Skin of body (tissue), 2 donors: ENCODE measurements around the gene HM13. TPM values are rescaled to one million over a fixed set of nuclear protein-coding genes. Genes with fewer than 3 reads are reported as not detected.
"Not testable (repeated sequence)": the region's sequence is repeated elsewhere in the genome, so short reads cannot be mapped to it uniquely, and the experiment has no call there.

Source experiments
- DNase-seq: peaks from one replicate; lab custom pipeline; 2025; lab: John Stamatoyannopoulos, UW
- total RNA-seq: library from RNA; depleted of rRNA; stranded (reverse); fragments of >200 nt; gene quantifications from one replicate; pipeline ENCODE4 v1.2.3, GENCODE V29; 2014

HM13 gene
- total RNA-seq, 1 donor from 2014 or later: 41.1 TPM

DNA sequence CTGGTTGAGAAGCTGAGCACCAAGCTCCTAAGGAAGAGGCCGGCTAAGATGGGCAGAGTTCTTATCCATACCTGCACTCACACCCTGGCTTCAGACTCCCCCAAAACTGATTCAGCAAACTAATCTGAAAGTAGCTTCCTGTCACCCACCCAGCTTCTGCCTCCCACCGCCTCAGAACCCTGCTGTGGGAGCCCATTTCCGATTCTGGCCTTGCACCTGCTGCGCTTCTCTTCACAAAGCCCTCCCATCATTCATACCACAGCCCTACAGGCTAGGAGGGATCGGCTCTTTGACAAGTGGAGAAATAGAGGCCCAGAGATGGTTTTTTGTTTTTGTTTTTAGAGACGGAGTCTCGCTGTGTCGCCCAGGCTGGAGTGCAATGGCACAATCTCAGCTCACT, 28.7 kb downstream of the HM13 start:
- DNase-seq: no peak

DNA sequence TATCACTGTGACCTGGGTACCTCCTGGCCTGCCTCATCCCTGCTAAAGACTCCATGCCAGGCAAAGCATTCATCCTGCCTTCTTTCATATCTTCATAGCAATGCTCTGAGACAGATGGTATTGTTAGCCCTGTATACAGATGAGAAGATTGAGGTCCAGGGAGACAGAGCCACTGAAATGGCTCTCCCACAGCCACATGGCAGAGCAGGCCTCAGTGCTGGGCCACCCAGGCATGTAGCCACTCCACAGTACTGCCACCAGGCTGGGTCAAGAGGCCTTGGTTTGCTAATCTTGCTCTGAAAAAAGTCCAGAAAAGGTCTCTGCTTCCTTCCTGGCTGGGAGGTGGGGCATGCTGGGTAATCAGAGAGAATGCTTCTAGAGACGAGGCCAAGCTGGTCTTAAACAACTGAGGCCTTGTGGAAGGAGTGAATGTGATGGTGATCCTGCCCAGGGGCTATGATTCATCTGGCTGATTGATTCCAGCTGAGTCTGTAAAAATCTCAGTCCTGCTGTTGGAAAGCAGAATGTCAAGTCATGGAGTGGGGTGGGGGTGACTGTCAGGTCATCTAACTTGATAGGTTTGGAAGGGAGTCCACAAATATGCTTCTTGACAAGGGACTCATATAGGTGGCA, 29.8 kb downstream of the HM13 start:
- DNase-seq: peak; percentile 66

DNA sequence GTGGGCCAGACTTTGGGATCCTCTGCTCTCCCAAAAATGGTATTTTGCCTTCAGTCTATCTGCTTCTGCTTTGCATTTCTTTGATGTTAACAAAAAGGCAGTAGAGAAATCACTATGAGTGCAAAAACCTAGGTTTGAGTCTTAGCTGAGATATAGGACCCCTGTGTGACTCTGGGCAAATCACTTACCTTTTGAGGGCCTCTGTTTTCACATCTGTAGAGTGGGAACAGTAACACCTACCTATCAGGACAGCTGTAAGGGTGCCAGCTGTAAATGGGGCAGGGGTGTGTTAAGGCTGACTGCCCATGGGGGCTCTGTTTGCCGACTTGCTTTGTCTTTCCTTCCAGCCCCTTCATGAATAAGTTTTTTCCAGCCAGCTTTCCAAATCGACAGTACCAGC, 30.4 kb downstream of the HM13 start:
- no peak for DNase-seq

DNA sequence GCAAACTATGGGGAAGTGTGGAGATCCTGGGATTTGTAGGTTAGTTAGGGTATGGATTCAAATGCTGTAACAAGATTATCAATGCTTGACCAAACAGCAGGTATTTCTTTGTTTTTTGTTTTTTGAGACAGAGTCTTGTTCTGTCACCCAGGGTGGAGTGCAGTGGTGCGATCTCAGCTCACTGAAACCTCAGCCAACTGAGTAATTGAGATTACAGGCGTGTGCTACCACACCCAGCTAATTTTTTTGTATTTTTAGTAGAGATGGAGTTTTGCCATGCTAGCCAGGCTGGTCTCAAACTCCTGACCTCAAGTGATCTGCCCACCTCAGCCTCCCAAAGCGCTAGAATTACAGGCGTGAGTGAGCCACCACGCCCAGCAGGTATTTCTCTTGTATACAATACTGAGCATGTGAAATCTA, 31.4 kb downstream of the HM13 start:
- DNase-seq: not testable (repeated sequence)

DNA sequence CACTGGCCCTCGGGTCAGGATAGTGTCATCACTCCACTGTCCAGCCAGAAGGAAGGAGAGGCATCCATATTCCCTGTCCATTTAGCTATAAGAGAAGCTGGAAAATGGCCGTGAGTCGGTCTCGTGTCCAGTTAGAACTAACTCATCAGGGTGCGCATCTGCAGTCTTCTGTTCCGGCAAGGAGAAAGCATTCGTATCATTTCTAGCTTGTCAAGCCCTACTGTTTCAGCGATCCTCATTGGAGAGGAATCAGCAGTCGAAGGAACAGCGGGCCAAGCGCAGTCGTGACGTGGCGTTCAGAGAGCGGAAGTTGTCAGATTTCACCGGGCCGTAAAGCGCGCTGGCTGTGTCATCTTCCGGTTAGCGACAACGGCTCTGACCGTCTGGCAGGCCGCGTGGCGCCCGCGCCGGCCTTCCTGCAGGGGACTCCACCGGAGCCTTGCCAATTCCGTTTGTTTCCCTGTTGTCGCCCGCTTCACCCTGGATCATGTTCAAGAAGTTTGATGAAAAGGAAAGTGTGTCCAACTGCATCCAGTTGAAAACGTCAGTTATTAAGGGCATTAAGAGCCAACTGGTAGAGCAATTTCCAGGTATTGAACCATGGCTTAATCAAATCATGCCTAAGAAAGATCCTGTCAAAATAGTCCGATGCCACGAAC, 32.9 kb downstream of the HM13 start:
- peak; percentile 88 for DNase-seq

DNA sequence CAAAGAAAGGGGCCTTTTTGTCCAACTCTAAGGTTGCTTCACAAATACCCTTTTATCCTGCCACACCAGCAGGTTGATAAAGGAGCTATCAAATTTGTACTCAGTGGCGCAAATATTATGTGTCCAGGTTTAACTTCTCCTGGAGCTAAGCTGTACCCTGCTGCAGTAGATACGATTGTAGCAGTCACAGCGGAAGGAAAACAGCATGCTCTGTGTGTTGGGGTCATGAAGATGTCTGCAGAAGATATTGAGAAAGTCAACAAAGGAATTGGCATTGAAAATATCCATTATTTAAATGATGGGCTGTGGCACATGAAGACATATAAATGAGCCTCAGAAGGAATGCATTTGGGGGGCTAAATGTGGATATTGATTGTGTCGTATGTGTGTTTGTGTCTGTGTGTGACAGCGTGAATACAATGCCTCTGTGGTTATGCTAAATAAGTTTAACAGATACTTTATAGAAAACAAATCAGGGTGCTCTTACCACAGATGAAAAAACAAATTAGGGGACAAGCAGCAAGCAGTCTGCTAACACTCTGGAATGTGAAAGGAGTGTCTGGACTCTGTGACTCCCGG, 33.6 kb downstream of the HM13 start:
- DNase-seq: no peak

DNA sequence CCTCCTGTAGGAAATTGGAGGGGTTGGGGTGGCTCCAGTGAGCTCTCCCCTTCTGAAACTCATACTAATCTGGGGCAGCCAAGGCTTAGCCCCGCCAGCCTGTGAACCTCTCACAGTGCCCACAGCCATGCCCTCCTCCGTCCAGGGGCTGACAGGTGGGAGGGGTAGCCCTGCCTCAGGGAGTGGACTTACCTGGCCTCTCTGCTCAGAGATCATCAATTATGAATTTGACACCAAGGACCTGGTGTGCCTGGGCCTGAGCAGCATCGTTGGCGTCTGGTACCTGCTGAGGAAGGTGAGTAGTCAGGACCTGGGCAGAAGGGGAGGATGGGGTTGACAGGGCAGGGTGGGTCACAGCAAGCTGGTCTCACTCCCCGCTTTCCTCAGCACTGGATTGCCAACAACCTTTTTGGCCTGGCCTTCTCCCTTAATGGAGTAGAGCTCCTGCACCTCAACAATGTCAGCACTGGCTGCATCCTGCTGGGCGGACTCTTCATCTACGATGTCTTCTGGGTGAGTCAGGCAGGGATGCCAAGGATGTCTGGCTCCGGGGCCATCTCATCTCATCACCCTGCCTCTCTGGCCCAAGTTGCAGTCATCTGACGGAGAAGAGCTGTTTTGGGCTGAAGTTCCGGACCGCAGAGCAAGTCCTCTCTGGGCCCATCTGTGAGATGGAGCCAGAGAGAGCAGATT, 34.7 kb downstream of the HM13 start:
- no peak for DNase-seq

DNA sequence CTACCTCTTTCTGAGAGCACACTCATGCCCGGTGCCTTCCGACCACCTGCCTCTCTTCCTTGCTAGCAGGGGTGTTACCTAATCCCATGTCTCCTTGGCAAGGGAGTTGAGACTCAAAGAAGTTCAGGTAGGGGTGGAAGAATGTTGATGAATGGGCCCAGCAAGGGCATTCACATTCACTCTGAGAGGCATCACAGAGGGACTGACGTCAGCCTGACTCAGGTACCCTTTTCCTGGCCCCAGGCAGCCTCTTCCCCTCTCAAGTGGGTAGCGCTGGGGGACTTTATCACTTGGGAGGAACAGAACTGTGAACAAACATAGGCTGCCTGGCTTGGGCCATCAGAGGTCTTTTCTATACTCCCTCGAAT, 35.3 kb downstream of the HM13 start:
- no peak for DNase-seq

DNA sequence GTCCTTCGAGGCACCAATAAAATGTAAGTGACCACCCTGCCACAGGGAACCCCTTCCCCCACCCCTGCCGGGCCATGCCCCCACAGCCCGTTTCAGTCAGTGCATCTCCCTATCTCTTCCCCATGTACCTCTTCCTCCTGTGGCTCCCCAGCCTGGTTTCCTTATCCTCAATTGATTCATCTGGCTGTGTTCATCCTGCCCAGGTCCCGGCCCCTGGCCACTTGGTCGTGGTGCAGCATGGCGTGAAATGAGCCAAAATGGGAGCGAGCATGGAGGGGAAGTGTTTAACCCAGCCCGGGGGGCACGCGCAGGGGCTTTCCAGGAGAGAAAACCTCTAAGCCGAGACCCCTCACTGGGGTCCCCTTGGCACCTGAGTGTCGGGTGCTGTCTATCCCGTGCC, 35.9 kb downstream of the HM13 start:
- DNase-seq: no peak

DNA sequence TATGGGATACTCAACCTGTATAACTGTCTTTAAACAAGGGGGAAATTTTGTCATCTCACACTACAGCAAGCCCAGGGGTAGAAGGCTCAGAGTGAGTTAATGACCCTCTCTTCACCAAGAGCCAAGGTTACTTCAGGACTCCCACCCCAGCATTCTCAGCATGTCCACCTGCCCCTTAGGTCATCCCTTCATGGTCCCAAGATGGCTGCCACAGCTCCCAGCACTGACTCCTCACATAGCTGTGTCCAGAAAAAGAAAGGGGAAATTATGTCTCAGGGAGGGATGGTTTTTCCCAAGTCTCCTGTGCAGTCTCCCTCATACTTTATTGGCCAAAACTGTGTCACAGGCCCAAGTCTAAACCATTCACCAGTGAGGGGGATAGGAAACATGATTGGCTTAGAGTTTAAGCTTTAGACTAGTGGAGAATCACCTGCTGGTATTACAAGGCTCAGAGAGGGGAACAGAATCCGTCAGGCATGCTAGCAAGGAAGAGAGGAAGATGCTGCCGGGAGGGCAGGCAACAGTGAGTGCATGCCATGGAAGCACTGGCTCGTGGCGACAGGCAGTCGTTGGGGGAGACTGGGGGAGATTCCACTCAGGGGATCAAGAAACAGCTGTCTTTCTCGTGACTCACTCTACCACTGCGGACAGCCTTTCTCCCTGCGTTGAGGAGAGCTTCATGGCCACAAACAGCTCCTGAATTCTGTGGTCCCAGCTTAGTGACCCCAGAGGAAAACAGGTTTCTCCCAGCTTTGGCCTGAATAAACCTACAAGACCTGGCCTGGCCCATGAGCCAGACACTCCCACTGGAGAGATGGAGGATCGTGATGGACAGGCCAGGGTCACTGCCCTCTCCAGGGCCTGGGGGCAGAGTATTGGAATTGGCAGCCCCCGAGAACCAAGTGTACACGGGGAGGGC, 37.2 kb downstream of the HM13 start:
- no peak for DNase-seq

DNA sequence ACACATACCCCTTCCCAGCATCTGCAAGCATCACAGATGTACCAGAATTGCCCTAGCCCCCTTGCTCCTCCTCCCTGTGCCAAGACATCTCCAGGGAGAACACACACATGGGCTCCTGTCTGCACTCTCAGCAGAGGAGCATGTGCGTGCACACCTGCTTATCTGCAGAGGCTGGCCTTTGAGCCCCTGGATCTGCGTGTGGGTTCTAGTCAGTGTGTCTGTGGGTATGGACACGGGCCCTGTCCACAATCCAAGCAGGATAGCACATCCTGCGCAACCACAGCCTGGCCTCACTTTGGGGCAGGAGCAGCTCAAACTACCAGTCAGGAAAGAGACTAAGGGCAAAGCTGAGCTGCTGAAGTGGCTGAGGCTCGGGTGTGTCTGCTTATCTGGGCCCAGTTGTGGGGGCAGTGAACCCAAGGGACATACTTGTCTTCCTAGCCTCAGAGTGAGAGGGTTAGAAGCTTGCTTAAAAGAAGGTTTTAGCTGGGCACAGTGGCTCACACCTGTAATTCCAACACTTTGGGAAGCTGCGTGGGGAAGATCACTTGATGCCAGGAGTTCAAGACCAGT, 41.0 kb downstream of the HM13 start:
- DNase-seq: no peak

DNA sequence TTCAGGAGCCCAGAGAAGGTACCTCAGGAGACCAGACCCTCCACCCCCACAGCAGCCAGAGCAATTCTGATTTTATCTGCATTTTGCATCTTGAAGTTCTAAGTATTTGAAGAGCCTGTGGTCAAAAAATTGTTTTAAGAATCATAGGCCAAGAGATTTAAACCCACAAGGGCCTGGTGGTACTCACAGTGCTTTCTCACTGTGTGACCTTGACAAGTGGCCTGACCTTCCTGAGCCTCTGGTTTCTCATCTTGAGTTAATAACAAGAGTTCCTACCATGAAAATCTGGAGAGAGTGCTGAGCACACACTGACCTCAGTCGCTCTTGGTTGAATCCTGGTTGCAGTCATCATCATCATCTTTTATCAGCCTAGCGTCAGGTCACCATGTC, 45.5 kb downstream of the HM13 start:
- DNase-seq: no peak

DNA sequence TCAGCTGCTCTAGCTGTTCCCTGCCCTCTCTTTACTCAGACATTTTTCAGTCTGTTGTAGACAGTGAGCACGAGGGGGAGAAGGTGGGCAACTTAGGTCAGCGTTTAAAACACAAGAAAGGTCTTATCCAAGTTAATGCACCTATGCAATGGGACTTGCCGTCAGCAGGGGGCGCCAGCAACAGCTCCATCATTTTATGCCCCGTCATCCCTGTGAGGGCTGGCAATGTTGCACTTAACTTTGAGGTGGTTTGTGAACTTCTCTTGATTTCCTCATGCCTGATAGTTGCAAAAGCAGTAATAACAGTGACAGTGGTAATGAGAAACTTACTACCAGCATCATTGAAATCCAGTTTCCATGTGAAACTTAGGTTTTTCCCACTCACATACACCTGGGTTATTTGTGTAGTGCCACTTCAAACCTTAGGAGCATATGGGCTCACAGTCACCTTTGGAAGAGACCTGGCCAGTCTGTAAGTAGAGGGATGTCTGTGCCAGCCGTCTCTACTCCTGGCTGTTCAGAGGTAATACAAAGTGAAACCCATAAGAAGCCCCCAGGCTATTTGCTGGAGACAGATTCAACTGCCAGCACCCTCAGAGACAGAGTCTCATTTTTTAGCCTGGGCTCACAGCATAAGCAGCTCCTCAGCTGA, 46.0 kb downstream of the HM13 start:
- peak; percentile 17 for DNase-seq

DNA sequence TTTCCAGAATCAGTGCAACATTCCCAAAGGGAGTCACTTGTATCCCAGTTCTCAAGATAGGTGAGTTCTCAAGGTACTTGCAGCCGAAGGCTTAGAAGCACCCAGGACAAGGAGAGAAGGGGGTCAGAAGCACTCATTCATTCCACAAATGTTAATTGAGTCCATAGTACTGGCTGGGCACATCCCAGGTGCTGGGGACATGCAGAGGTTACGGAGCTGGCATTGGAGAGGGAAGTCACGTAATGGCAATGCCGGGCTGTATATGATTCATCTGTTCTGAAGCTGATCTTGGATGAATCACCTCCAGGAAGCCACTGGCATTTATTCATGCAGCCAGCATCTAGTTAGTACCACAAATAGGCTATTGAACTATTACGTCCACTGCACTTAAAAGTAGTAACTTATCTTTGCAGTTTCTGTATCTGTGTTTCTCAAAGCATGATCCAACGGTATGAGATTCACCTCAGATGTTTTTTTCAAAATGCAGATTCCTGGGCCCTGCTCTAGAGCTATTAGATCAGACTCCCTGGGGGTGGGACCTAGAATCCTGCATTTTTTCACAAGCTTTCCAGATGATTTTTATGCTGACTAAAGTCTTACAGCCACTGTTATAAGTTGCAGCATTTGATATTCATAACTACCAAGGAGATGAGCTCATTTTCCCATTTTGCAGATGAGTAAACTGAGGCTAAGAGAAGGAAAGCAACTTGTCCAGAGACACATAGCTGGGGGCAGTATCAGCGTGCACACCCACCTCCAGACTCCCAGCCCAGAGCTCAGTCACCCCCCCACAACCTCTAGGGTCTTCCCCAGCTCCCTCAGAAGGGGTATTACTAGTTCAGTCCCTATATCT, 46.7 kb downstream of the HM13 start:
- no peak for DNase-seq

DNA sequence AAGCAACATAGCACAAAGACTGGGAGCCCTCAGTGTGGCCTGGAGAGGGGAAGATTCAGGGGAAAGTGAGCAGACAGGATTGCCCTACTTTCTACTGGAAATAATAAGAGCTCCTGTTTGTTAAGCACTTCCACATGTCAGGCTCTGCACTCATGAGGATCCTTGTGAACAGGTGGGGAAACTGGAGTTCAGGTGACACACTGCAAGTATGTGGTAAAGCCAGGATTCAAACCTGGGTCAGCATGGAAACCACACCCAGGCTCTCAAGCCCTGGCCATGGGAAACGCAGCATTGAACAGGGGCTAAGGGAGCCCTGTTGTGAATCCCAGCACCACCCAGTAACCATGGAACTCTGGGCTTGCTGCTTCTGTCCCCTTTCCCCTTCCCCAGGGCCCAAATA, 48.0 kb downstream of the HM13 start:
- no peak for DNase-seq

DNA sequence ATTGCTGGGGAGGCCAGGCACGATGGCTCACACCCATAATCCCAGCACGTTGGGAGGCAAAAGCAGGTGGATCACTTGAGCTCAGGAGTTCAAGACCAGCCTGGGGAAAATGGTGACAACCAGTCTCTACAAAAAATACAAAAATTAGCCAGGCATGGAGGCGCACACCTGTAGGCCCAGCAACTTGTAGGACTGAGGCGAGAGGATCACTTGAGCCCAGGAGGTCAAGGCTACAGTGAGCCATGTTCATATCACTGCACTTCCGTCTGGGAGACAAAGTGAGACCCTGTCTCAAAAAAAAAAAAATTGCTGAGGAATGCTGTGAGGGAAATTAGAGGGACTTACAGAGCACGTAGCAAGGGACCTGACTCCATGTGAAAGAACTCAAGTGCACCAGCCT, 50.0 kb downstream of the HM13 start:
- no peak for DNase-seq

DNA sequence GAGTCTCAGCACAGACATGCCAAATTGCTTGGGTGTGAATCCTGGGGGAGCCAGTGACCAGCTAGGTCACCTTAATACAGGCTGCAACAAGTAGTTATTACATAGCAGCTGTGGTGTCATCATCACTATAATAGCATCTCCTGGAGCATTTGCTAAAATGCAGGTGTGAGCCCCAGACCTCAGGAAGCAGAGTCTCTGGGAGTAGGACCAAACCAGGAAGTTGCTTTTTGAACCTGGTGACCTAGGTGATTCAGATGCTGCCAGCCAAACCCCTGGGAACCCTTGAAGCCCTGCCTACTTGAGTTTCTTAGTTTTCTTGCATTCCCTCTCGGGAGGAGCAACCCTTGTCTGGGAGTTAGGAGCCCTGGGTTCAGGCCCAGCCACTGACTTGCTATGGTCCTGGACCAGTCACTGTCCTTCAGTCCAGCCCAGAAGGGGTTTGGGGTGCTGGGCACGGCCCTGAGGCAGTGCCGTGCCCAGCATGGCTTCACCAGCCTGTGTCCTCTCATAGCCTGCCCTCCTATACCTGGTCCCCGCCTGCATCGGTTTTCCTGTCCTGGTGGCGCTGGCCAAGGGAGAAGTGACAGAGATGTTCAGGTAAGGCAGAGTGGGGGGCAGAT, 51.6 kb downstream of the HM13 start:
- no peak for DNase-seq

DNA sequence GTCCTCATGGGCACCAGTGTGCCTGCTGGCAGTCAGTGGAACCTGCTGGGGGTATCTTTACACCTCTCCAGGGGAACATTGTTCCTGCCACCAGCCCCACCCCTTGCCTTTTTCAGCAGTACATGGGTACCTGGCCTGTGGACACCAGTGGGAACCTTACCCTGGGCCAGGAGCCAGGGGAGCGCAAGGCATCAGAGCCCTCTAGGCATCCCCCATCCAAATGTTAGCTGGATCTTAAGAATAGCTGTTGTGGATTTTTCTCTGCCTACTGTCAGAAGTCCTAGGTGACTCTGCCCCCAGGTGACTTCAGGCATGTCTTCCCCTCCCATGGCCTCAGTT, 52.0 kb downstream of the HM13 start:
- no peak for DNase-seq

DNA sequence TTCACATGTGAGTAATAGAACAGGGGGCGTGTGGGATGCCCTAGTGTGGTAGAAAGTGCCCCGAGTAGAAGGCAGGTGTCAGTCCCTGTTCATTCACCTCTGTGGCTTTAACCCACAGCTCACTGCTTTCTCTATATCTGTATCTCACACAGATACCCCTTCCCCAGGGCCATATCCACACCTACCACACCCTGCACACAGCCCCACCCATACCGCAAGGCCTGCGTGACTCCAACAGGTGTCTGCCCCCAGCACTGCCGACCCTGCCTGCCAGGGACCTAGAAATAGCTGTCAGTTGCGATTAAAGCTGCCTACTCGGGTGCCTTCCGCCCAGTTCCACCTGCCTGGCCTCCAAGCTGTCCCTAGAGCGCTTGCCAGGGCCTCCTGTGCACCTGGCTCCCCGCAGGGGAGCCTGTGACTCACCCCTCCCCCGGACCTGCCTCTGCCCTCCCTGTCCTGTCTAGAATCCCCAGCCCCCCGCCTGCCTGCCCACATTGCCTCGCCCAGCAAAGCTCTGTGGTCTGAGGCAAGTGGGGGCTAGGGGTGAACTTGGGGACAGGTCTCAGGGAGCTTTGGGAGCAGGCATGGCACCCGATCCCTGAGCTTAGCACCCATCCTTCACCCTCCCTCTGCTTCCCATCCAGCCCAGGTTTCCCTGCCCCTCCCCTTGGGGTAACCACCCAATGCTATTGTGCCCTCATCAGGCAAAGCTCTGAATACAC, 52.6 kb downstream of the HM13 start:
- DNase-seq: no peak
